HL-60 (cell line): ENCODE results near the gene VAMP2.

ENCODE experiments used
- CTCF ChIP-seq: IDR thresholded peaks from one replicate; pipeline ENCODE4 v1.5.1; 2011; ENCODE audit warnings: low read length, control low read depth, inconsistent platforms; ENCODE audit not compliant: insufficient read depth
- GABPA ChIP-seq: IDR thresholded peaks from 2 replicates; pipeline ENCODE4 v1.6.1; 2012; ENCODE audit warnings: low read depth
- POLR2AphosphoS5 ChIP-seq: IDR thresholded peaks from 2 replicates; pipeline ENCODE4 v1.6.1; 2012; ENCODE audit warnings: low read depth
- SPI1 ChIP-seq: IDR thresholded peaks from 2 replicates; pipeline ENCODE4 v1.6.1; 2012; ENCODE audit warnings: low read depth, mild to moderate bottlenecking, borderline replicate concordance
- TF ChIP-seq, protein P1 (sequence below): IDR thresholded peaks from 2 replicates; pipeline ENCODE4 v1.6.1; 2012; ENCODE audit warnings: low read depth; ENCODE audit not compliant: insufficient replicate concordance

DNA sequence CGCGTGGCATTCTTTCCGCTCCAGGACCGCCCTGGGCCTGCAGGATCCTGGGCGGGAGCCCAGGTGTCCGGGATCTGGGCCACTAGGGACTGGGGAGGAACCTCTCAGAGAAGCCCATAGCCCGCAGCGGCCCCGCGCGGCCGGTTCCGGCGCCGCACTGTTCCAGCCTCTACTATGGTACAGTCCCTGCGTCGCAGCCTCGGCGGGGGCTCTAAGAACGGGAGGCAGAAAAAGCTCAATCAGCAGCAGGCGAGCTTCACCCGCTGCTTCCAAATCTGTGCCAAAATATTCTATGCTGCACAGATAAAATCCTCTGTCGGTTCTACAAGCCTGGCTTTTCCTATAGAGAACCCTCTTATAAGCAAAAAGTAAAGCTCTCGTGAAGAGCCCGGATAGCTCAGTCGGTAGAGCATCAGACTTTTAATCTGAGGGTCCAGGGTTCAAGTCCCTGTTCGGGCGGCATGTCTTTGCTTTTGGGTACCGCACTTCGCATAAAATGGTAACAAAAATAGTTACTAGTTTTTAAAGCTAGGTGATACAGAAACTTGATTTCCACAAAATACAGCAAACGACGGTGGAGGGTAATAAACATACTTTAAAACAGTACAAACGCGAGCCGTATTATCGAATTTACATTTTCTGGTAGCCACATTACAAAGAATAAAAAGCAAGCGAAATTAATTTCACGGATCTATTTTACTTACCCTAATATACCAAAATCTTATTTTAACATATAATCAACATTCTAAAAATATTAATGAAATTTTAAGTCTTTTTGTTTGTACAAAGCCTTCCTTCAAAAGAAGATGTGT lies 43.8 kb downstream of the VAMP2 start:
- TF ChIP-seq CTCF, result peak; percentile 48
- no peak for TF ChIP-seq SPI1
- no peak for TF ChIP-seq POLR2AphosphoS5
- no peak for TF ChIP-seq GABPA
- TF ChIP-seq, protein P1, sequence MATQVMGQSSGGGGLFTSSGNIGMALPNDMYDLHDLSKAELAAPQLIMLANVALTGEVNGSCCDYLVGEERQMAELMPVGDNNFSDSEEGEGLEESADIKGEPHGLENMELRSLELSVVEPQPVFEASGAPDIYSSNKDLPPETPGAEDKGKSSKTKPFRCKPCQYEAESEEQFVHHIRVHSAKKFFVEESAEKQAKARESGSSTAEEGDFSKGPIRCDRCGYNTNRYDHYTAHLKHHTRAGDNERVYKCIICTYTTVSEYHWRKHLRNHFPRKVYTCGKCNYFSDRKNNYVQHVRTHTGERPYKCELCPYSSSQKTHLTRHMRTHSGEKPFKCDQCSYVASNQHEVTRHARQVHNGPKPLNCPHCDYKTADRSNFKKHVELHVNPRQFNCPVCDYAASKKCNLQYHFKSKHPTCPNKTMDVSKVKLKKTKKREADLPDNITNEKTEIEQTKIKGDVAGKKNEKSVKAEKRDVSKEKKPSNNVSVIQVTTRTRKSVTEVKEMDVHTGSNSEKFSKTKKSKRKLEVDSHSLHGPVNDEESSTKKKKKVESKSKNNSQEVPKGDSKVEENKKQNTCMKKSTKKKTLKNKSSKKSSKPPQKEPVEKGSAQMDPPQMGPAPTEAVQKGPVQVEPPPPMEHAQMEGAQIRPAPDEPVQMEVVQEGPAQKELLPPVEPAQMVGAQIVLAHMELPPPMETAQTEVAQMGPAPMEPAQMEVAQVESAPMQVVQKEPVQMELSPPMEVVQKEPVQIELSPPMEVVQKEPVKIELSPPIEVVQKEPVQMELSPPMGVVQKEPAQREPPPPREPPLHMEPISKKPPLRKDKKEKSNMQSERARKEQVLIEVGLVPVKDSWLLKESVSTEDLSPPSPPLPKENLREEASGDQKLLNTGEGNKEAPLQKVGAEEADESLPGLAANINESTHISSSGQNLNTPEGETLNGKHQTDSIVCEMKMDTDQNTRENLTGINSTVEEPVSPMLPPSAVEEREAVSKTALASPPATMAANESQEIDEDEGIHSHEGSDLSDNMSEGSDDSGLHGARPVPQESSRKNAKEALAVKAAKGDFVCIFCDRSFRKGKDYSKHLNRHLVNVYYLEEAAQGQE, result no peak
